HL-60 (cell line): Measurements from ENCODE around the gene TRPM1.

Experiments used
- GABPA ChIP-seq: IDR thresholded peaks from 2 replicates; pipeline ENCODE4 v1.6.1; 2012; ENCODE audit warnings: low read depth
- POLR2AphosphoS5 ChIP-seq: IDR thresholded peaks from 2 replicates; pipeline ENCODE4 v1.6.1; 2012; ENCODE audit warnings: low read depth
- TF ChIP-seq, protein P1 (sequence below): IDR thresholded peaks from one replicate; pipeline ENCODE4 v1.5.1; 2011; ENCODE audit warnings: low read length, control low read depth, inconsistent platforms; ENCODE audit not compliant: insufficient read depth
- TF ChIP-seq, protein P2 (sequence below): IDR thresholded peaks from 2 replicates; pipeline ENCODE4 v1.6.1; 2012; ENCODE audit warnings: low read depth; ENCODE audit not compliant: insufficient replicate concordance

DNA sequence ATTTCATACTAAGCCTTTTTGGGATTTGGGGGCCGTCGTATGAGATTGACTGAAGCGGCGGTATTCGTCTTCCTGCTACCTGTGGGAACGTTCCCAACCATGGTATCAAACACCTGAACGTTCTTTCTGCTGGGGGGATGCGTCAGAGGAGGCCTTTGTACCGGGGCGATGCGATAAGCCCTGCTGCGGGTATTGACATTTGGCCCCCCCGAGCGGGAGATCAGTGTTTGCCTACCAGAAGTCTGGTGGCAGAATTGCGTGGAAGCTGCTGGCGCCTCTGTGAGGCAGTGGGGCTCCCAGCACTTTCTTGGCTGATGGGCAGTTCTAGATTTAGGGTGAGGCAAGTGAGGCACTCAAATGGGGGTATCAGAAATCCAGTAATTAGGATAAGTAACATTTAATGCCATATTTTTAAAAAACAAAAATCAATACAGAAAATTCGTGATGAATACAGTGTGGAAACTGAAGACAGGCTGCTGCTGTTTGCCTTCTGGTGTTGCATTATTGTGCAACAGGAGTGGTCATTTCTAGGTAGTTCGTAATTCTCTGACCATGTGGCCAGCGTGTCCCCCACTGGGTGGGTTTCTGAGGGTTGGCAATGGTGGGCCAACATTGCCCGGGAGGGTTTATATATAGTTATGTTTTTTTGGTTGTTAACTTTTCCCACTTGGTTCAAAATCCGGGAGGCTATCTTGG, 12.7 kb downstream of the TRPM1 start:
- TF ChIP-seq, protein P1, sequence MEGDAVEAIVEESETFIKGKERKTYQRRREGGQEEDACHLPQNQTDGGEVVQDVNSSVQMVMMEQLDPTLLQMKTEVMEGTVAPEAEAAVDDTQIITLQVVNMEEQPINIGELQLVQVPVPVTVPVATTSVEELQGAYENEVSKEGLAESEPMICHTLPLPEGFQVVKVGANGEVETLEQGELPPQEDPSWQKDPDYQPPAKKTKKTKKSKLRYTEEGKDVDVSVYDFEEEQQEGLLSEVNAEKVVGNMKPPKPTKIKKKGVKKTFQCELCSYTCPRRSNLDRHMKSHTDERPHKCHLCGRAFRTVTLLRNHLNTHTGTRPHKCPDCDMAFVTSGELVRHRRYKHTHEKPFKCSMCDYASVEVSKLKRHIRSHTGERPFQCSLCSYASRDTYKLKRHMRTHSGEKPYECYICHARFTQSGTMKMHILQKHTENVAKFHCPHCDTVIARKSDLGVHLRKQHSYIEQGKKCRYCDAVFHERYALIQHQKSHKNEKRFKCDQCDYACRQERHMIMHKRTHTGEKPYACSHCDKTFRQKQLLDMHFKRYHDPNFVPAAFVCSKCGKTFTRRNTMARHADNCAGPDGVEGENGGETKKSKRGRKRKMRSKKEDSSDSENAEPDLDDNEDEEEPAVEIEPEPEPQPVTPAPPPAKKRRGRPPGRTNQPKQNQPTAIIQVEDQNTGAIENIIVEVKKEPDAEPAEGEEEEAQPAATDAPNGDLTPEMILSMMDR = no peak
- TF ChIP-seq, protein P2, sequence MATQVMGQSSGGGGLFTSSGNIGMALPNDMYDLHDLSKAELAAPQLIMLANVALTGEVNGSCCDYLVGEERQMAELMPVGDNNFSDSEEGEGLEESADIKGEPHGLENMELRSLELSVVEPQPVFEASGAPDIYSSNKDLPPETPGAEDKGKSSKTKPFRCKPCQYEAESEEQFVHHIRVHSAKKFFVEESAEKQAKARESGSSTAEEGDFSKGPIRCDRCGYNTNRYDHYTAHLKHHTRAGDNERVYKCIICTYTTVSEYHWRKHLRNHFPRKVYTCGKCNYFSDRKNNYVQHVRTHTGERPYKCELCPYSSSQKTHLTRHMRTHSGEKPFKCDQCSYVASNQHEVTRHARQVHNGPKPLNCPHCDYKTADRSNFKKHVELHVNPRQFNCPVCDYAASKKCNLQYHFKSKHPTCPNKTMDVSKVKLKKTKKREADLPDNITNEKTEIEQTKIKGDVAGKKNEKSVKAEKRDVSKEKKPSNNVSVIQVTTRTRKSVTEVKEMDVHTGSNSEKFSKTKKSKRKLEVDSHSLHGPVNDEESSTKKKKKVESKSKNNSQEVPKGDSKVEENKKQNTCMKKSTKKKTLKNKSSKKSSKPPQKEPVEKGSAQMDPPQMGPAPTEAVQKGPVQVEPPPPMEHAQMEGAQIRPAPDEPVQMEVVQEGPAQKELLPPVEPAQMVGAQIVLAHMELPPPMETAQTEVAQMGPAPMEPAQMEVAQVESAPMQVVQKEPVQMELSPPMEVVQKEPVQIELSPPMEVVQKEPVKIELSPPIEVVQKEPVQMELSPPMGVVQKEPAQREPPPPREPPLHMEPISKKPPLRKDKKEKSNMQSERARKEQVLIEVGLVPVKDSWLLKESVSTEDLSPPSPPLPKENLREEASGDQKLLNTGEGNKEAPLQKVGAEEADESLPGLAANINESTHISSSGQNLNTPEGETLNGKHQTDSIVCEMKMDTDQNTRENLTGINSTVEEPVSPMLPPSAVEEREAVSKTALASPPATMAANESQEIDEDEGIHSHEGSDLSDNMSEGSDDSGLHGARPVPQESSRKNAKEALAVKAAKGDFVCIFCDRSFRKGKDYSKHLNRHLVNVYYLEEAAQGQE = no peak
- TF ChIP-seq POLR2AphosphoS5 (no peak), GABPA (no peak)
